ES-I3 (cell line): ENCODE results near the gene MORC4.

Experiments
- H3K36me3 ChIP-seq: 2 replicates; pipeline ENCODE4 v1.6.1; 2013; ENCODE audit warnings: mild to moderate bottlenecking, low read length, control low read depth, moderate library complexity; ENCODE audit not compliant: insufficient read depth
- H3K4me1 ChIP-seq: 2 replicates; pipeline ENCODE4 v1.6.1; 2013; ENCODE audit warnings: mild to moderate bottlenecking, control low read depth, low read length; ENCODE audit not compliant: insufficient read depth
- H3K9ac ChIP-seq: 2 replicates; pipeline ENCODE4 v1.6.1; 2013; ENCODE audit warnings: low read depth, mild to moderate bottlenecking, low read length, moderate library complexity
- H3K9me3 ChIP-seq: 2 replicates; pipeline ENCODE4 v1.6.1; 2013; ENCODE audit warnings: mild to moderate bottlenecking, low read length, moderate library complexity; ENCODE audit not compliant: control insufficient read depth, insufficient read depth

MORC4 gene

GRCh38 chrX:106891762-106892460 is 108.1 kb downstream of the MORC4 start:
- no peaks in the 10 kb centered on the region for H3K36me3 ChIP-seq
- H3K9ac ChIP-seq = no peak overlapping the region
- H3K9me3 ChIP-seq = no peaks in the 10 kb centered on the region
- peaks cover 13% of the 10 kb centered on the region; the same call in 1 of the 2 replicates for H3K4me1 ChIP-seq
